Fibroblast of lung (primary cell): ENCODE data around the gene HHIPL1.

Source experiments
- CTCF ChIP-seq, 2 donors: IDR thresholded peaks in 1 of 2; conservative IDR thresholded peaks in 1 of 2; 1 replicate in 1 of 2; 2 replicates in 1 of 2; pipeline ENCODE4 v1.5.1; 2011 to 2012; ENCODE audit warnings: low read length in 2 of 2, control low read depth in 1 of 2, inconsistent platforms in 1 of 2, low read depth in 1 of 2, mild to moderate bottlenecking in 1 of 2
- EZH2 ChIP-seq: IDR thresholded peaks from 2 replicates; pipeline ENCODE4 v1.5.1; 2012; ENCODE audit warnings: low read length, control low read depth, mild to moderate bottlenecking; ENCODE audit errors: missing control alignments

- TF ChIP-seq CTCF (conservative IDR thresholded peaks at IDR 0.05 in 1 of 2, IDR thresholded peaks at IDR 0.05 in 1 of 2; ENCODE audit: low read depth in 1 of 2, low read length in 2 of 2) (no peak), EZH2 (no peak)
These were observed 52.0 kb downstream of the HHIPL1 start for GRCh38 chr14:99696929-99697328.
